K562 (cell line): ENCODE measurements around the gene KRT16. TPM values are rescaled to one million over a fixed set of nuclear protein-coding genes. Genes with fewer than 3 reads are reported as not detected.

Experiments used
- ATAC-seq: fragments of 200-7000 bp; cut with Tn5 transposase; 3 replicates; pipeline ENCODE4 v1.9.1; 2020; ENCODE audit warnings: moderate library complexity
- BruUV-seq: library from RNA; stranded (reverse); fragments of 400-500 nt; replicated peaks from 2 replicates; lab custom pipeline; 2021; lab: Mats Ljungman, UMichigan
- CTCF ChIA-PET: fragments of 300-600 bp; formaldehyde crosslinking; extraction: SDS; loops from one replicate; lab custom pipeline; 2021; ENCODE audit warnings: low intra/inter-chr PET ratio; lab: Yijun Ruan, JAX
- POLR2A ChIA-PET: fragments of 300-600, 350-650 bp; sonication (Branson Sonifier 250); formaldehyde crosslinking; extraction: SDS; loops from one replicate; lab custom pipeline; 2021; ENCODE audit warnings: antibody characterized with exemption, inconsistent platforms; lab: Yijun Ruan, JAX
- DNase-seq, 4 experiments: peaks; one replicate each; pipeline versions ENCODE4 v3.0.0 to v3.0.0-alpha.2; 2011 to 2018; ENCODE audit warnings: low spot score in 3 of 4, mixed read lengths in 3 of 4; ENCODE audit errors: extremely low read depth in 1 of 4
- FAIRE-seq: peaks from 2 replicates; lab custom pipeline; 2011; peaks lifted over from hg19 to GRCh38; lab: Jason Lieb, UNC
- H2AFZ ChIP-seq: 2 replicates; pipeline ENCODE4 v1.6.0; 2011; ENCODE audit warnings: low read depth, low read length, control low read depth, inconsistent platforms
- H3K27ac ChIP-seq: fragments of 200-600 bp; 3 replicates; pipeline ENCODE4 v1.8.0; 2011; ENCODE audit warnings: low read depth, mild to moderate bottlenecking, control low read depth, inconsistent platforms, low read length, moderate library complexity, mixed read lengths; ENCODE audit errors: extremely low read depth
- H3K27me3 ChIP-seq, 2 experiments: fragments of 300-600 bp in 1 of 2; 2 replicates in 1 of 2; 3 replicates in 1 of 2; pipeline versions ENCODE4 v1.6.0 to v1.8.0; 2011; ENCODE audit warnings: inconsistent platforms in 2 of 2, low read length in 2 of 2, mild to moderate bottlenecking in 1 of 2, mixed read lengths in 1 of 2, moderate library complexity in 1 of 2; ENCODE audit not compliant: control insufficient read depth in 2 of 2, insufficient read depth in 2 of 2
- H3K36me3 ChIP-seq: fragments of 300-600 bp; 3 replicates; pipeline ENCODE4 v1.8.0; 2011; ENCODE audit warnings: mild to moderate bottlenecking, low read length, inconsistent platforms; ENCODE audit not compliant: control insufficient read depth, insufficient read depth
- H3K4me1 ChIP-seq, 2 experiments: fragments of 200-600 bp in 1 of 2; replicated peaks in 1 of 2; 2 replicates in 1 of 2; 3 replicates in 1 of 2; pipeline versions ENCODE4 v1.5.1 to v1.8.0; 2011; ENCODE audit warnings: inconsistent platforms in 2 of 2, low read length in 2 of 2, mild to moderate bottlenecking in 1 of 2, mixed read lengths in 1 of 2, moderate library complexity in 1 of 2; ENCODE audit not compliant: control insufficient read depth in 2 of 2, insufficient read depth in 2 of 2
- H3K4me2 ChIP-seq: 2 replicates; pipeline ENCODE4 v1.6.1; 2011; ENCODE audit warnings: low read length, control low read depth, inconsistent platforms, mixed read lengths; ENCODE audit not compliant: insufficient read depth
- H3K4me3 ChIP-seq: fragments of 200-600 bp; sonication (generic), shearing (Covaris generic); 2 replicates; pipeline ENCODE4 v1.5.1; 2016; ENCODE audit warnings: control low read depth, inconsistent platforms
- H3K79me2 ChIP-seq: fragments of 200-600 bp; 3 replicates; pipeline ENCODE4 v1.8.0; 2011; ENCODE audit warnings: low read length, inconsistent platforms; ENCODE audit not compliant: control insufficient read depth, insufficient read depth
- H3K9ac ChIP-seq, 2 experiments: 2 replicates each; pipeline versions ENCODE4 v1.6.0 to v1.6.1; 2011; ENCODE audit warnings: low read depth in 2 of 2, low read length in 2 of 2, control low read depth in 1 of 2, inconsistent platforms in 1 of 2, mild to moderate bottlenecking in 1 of 2, mixed read lengths in 1 of 2; ENCODE audit not compliant: insufficient read depth in 1 of 2
- H3K9me1 ChIP-seq: one replicate; pipeline ENCODE4 v1.6.0; 2011; ENCODE audit warnings: inconsistent platforms, mild to moderate bottlenecking, low read length, moderate library complexity; ENCODE audit not compliant: control insufficient read depth, insufficient read depth
- H3K9me3 ChIP-seq: replicated peaks from 2 replicates; pipeline ENCODE4 v1.5.1; 2011; ENCODE audit warnings: low read depth, low read length, inconsistent platforms; ENCODE audit not compliant: control insufficient read depth, insufficient read depth
- H4K20me1 ChIP-seq: replicated peaks from 2 replicates; pipeline ENCODE4 v1.6.1; 2011; ENCODE audit warnings: low read length, inconsistent platforms, mixed read lengths; ENCODE audit not compliant: control insufficient read depth, insufficient read depth
- ATF6 ChIP-seq: sonication (generic); formaldehyde crosslinking; IDR thresholded peaks from 2 replicates; pipeline ENCODE4 v1.4.0; 2020; ENCODE audit warnings: mild to moderate bottlenecking, missing genetic modification reagents
- NR2C1 ChIP-seq, 2 experiments: fragments of 450-650 bp; IDR thresholded peaks; 2 replicates each; pipeline ENCODE4 v1.6.1; 2017; ENCODE audit warnings: mild to moderate bottlenecking in 2 of 2, antibody characterized with exemption in 1 of 2, inconsistent platforms in 1 of 2, missing compliant biosample characterization in 1 of 2, missing genetic modification characterization in 1 of 2
- RFX1 ChIP-seq: fragments of 450-650 bp; IDR thresholded peaks from 2 replicates; pipeline ENCODE4 v1.6.1; 2016; ENCODE audit warnings: mild to moderate bottlenecking, moderate library complexity
- SMARCA5 ChIP-seq: fragments of 450-650 bp; IDR thresholded peaks from 2 replicates; pipeline ENCODE4 v1.6.1; 2016
- ZNF318 ChIP-seq, 2 experiments: fragments of 450-650 bp; IDR thresholded peaks; 2 replicates each; pipeline ENCODE4 v1.6.1; 2016; ENCODE audit warnings: mild to moderate bottlenecking in 2 of 2, borderline replicate concordance in 1 of 2, low read depth in 1 of 2, moderate library complexity in 1 of 2
- ZSCAN29 ChIP-seq: fragments of 450-650 bp; IDR thresholded peaks from 2 replicates; pipeline ENCODE4 v1.6.1; 2017
- WGBS: fragments of 100-300 bp; shearing (Covaris generic); methylation state at CpG from one replicate; pipeline ENCODE4 v1.1.6; 2016; ENCODE audit warnings: low coverage, mixed read lengths; ENCODE audit not compliant: insufficient coverage; ENCODE audit errors: missing lambda C conversion rate; 5-methylcytosine and 5-hydroxymethylcytosine counted together
- in situ Hi-C: fragments of 300-500 bp; cut with MboI; formaldehyde crosslinking; loops from 4 replicates; pipeline ENCODE4 v1.15.0; 2018; ENCODE audit warnings: inconsistent platforms, mixed read lengths
- intact Hi-C: fragments of 100-400 bp; cut with micrococcal nuclease; formaldehyde crosslinking; loops from 2 replicates; pipeline ENCODE4 v1.14.2; 2022
- polyA plus RNA-seq, 8 experiments: library from polyadenylated mRNA; depleted of rRNA in 4 of 8; stranded (reverse) in 5 of 8; unstranded in 3 of 8; fragments of >200 nt; fragmentation: Nextera tagmentation in 2 of 8; fragmentation: Illumina TruSeq in 1 of 8; extraction: Ambion mirVana in 2 of 8; extraction: Trizol in 1 of 8; gene quantifications; 2 replicates each; pipeline versions ENCODE4 v1.2.1 to v1.2.3, GENCODE V29; 2011 to 2014; ENCODE audit warnings: inconsistent platforms in 1 of 8, missing spikeins in 1 of 8
- total RNA-seq, 7 experiments: library from RNA; depleted of rRNA in 6 of 7; stranded (reverse); fragments of >200 nt in 6 of 7; fragmentation: Illumina TruSeq in 2 of 7; extraction: Trizol in 2 of 7; gene quantifications; 2 replicates each; pipeline versions ENCODE4 v1.2.1 to v1.2.3, GENCODE V29; 2011 to 2021; ENCODE audit warnings: low replicate concordance in 1 of 7
- TF ChIP-seq, protein P1 (sequence below): fragments of 450-650 bp; IDR thresholded peaks from 2 replicates; pipeline ENCODE4 v1.6.1; 2016; ENCODE audit warnings: mild to moderate bottlenecking

KRT16 gene
- total and polyA plus RNA-seq, 9 of the 15 experiments (the other 6 are each of a cell fraction or from before 2014, with no cell fraction given): 0.04 TPM; not detected in 8

DNA sequence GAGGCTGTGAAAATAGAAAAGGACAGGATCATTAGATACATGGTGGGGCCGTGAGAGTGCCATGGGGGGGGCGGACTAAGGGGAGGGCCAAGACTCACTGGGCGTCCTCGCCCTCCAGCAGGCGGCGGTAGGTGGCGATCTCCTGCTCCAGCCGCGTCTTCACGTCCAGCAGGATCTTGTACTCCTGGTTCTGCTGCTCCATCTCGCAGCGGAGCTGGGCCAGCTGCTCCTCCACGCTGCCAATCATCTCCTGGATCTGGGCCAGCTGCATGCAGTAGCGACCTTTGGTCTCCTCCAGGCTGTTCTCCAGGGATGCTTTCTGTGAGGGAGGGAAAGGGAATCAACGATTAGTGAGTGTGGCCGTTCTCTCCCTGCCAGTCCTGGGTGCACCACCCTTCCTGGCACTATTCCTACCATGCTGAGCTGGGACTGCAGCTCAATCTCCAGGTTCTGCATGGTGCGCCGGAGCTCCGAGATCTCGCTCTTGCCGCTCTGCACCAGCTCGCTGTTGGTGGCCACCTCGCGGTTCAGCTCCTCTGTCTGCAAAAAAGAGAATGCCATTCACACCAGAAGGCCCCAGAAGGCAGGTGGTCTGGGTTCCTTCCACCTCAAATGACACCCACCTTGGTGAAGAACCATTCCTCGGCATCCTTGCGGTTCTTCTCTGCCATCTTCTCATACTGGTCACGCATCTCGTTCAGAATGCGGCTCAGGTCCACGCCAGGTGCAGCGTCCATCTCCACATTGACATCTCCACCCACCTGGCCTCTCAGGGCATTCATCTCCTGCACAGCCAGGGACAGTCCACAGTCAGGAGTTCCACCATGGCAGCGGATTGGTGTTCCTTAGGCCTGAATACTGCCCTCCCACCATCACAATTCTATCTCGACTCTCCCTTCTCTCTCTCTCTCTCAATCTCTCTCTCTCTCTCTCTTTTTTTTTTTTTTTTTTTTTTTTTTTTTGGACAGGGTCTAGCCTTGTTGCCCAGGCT, 29.1 kb downstream of the KRT16 start:
- H3K4me2 ChIP-seq: no peak overlapping the region
- no peaks in the 10 kb centered on the region for H3K79me2 ChIP-seq
- intact Hi-C loops (no loop called here), in situ Hi-C loops (no loop called here)
- peaks cover 12 to 49% of the 10 kb centered on the region in 2 experiments; a peak in 4 of 5 replicates for H3K27me3 ChIP-seq
- no peak overlapping the region for H3K9ac ChIP-seq
- no peak overlapping the region for H2AFZ ChIP-seq
- no peaks in the 10 kb centered on the region for H3K9me1 ChIP-seq
- BruUV-seq: no TSS peak
- no peak for FAIRE-seq
- ChIA-PET CTCF (no interaction called here), POLR2A (interaction anchor here (0.6 to 0.7 kb wide), 2 partner anchors 27 to 51 kb away, joined by 3 to 4 read pairs; no protein-coding TSS in a partner anchor)
- no peaks in the 10 kb centered on the region for H3K9me3 ChIP-seq
- peak; percentile 47 for ATAC-seq
- WGBS: 4% methylated on average over 32 of the region's 33 CpGs
- H3K4me3 ChIP-seq: no peak overlapping the region
- H3K27ac ChIP-seq: no peak overlapping the region
- H3K36me3 ChIP-seq: no peaks in the 10 kb centered on the region
- peaks cover 2 to 4% of the 10 kb centered on the region in 2 experiments; a peak in 3 of 5 replicates for H3K4me1 ChIP-seq
- peak in 3 of 4 experiments; percentile 19 to 30 (median 28) for DNase-seq
- no peaks in the 10 kb centered on the region for H4K20me1 ChIP-seq
- TF ChIP-seq NR2C1 (IDR thresholded peaks at IDR 0.05) (no peak), NR2C1 (tag; IDR thresholded peaks at IDR 0.05) (no peak), ZNF318 (IDR thresholded peaks at IDR 0.05; ENCODE audit: borderline replicate concordance in 1 of 2, low read depth in 1 of 2) (no peak), SMARCA5 (no peak), RFX1 (no peak), ZSCAN29 (no peak), ATF6 (CRISPR knock-in tag) (no peak)
- TF ChIP-seq, protein P1, sequence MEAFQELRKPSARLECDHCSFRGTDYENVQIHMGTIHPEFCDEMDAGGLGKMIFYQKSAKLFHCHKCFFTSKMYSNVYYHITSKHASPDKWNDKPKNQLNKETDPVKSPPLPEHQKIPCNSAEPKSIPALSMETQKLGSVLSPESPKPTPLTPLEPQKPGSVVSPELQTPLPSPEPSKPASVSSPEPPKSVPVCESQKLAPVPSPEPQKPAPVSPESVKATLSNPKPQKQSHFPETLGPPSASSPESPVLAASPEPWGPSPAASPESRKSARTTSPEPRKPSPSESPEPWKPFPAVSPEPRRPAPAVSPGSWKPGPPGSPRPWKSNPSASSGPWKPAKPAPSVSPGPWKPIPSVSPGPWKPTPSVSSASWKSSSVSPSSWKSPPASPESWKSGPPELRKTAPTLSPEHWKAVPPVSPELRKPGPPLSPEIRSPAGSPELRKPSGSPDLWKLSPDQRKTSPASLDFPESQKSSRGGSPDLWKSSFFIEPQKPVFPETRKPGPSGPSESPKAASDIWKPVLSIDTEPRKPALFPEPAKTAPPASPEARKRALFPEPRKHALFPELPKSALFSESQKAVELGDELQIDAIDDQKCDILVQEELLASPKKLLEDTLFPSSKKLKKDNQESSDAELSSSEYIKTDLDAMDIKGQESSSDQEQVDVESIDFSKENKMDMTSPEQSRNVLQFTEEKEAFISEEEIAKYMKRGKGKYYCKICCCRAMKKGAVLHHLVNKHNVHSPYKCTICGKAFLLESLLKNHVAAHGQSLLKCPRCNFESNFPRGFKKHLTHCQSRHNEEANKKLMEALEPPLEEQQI: no peak
